Peyer's patch (tissue), 4 donors: ENCODE measurements around the gene CCDC157.

Source experiments
- CTCF ChIP-seq, 6 experiments: fragments of 450-650 bp in 4 of 6; fragments of 200-600 bp in 2 of 6; sonication (generic) in 1 of 6; IDR thresholded peaks; one replicate each; pipeline ENCODE4 v1.5.1; 2017 to 2019; ENCODE audit warnings: antibody characterized with exemption in 6 of 6, mild to moderate bottlenecking in 3 of 6, moderate library complexity in 1 of 6
- POLR2A ChIP-seq, 2 donors: fragments of 450-650 bp; IDR thresholded peaks; one replicate each; pipeline ENCODE4 v1.5.1; 2017; ENCODE audit warnings: antibody characterized with exemption in 2 of 2, mild to moderate bottlenecking in 2 of 2, moderate library complexity in 2 of 2

- no peak for TF ChIP-seq CTCF (IDR thresholded peaks at IDR 0.05)
- peak; percentile 37 to 71 for TF ChIP-seq POLR2A (IDR thresholded peaks at IDR 0.05)
These were observed 65.1 kb downstream of the CCDC157 start for GRCh38 chr22:30421695-30422480.
